H9 (cell line): ENCODE measurements around the gene ASTN2. TPM values are rescaled to one million over a fixed set of nuclear protein-coding genes. Genes with fewer than 3 reads are reported as not detected.

Experiments used
- DNase-seq: peaks from one replicate; pipeline ENCODE4 v3.0.0-alpha.2; 2017
- H2AFZ ChIP-seq: one replicate; pipeline ENCODE4 v1.6.1; 2013; ENCODE audit warnings: mild to moderate bottlenecking, low read length, control low read depth, moderate library complexity
- H2AK5ac ChIP-seq: 2 replicates; pipeline ENCODE4 v1.6.1; 2013; ENCODE audit warnings: low read length, control low read depth, mixed read lengths; ENCODE audit not compliant: insufficient read length
- H2BK120ac ChIP-seq: one replicate; pipeline ENCODE4 v1.6.1; 2013; ENCODE audit warnings: low read depth, mild to moderate bottlenecking, low read length, control low read depth, inconsistent platforms; ENCODE audit not compliant: poor library complexity, severe bottlenecking
- H2BK12ac ChIP-seq: 2 replicates; pipeline ENCODE4 v1.6.1; 2013; ENCODE audit warnings: low read length, control low read depth, mixed read lengths, low read depth; ENCODE audit not compliant: insufficient read length
- H2BK15ac ChIP-seq: 2 replicates; pipeline ENCODE4 v1.6.1; 2013; ENCODE audit warnings: low read depth, low read length, control low read depth
- H2BK20ac ChIP-seq: one replicate; pipeline ENCODE4 v1.6.1; 2013; ENCODE audit warnings: low read depth, mild to moderate bottlenecking, low read length, control low read depth, inconsistent platforms; ENCODE audit not compliant: poor library complexity, severe bottlenecking
- H2BK5ac ChIP-seq: 2 replicates; pipeline ENCODE4 v1.6.1; 2013; ENCODE audit warnings: low read length, control low read depth, mixed read lengths; ENCODE audit not compliant: insufficient read length
- H3K14ac ChIP-seq: 2 replicates; pipeline ENCODE4 v1.6.1; 2013; ENCODE audit warnings: low read length, control low read depth; ENCODE audit not compliant: insufficient read depth
- H3K18ac ChIP-seq: 2 replicates; pipeline ENCODE4 v1.6.1; 2013; ENCODE audit warnings: low read depth, mild to moderate bottlenecking, mixed read lengths, low read length, control low read depth; ENCODE audit not compliant: insufficient read length
- H3K23ac ChIP-seq: 2 replicates; pipeline ENCODE4 v1.6.1; 2013; ENCODE audit warnings: low read length, control low read depth, mixed read lengths, low read depth; ENCODE audit not compliant: insufficient read length
- H3K23me2 ChIP-seq: 2 replicates; pipeline ENCODE4 v1.6.1; 2013; ENCODE audit warnings: low read depth, mild to moderate bottlenecking, mixed read lengths, low read length, control low read depth; ENCODE audit not compliant: insufficient read length, poor library complexity, severe bottlenecking
- H3K27ac ChIP-seq: 2 replicates; pipeline ENCODE4 v1.5.1; 2013; ENCODE audit warnings: low read length, control low read depth, mixed read lengths, low read depth; ENCODE audit not compliant: insufficient read length
- H3K27me3 ChIP-seq: 2 replicates; pipeline ENCODE4 v1.6.1; 2013; ENCODE audit warnings: low read length, control low read depth, inconsistent platforms; ENCODE audit not compliant: insufficient read depth
- H3K4ac ChIP-seq: 2 replicates; pipeline ENCODE4 v1.6.1; 2013; ENCODE audit warnings: low read depth, mild to moderate bottlenecking, control low read depth, inconsistent platforms, low read length, moderate library complexity
- H3K4me1 ChIP-seq: 2 replicates; pipeline ENCODE4 v1.6.1; 2013; ENCODE audit warnings: low read length, control low read depth, inconsistent platforms; ENCODE audit not compliant: insufficient read depth
- H3K4me2 ChIP-seq: 2 replicates; pipeline ENCODE4 v1.6.1; 2013; ENCODE audit warnings: low read length, control low read depth, mixed read lengths; ENCODE audit not compliant: insufficient read length, insufficient read depth
- H3K56ac ChIP-seq: 2 replicates; pipeline ENCODE4 v1.6.1; 2013; ENCODE audit warnings: low read depth, mild to moderate bottlenecking, mixed read lengths, low read length, control low read depth; ENCODE audit not compliant: insufficient read length
- H3K79me1 ChIP-seq: 2 replicates; pipeline ENCODE4 v1.6.1; 2013; ENCODE audit warnings: low read depth, mild to moderate bottlenecking, moderate library complexity, low read length, control low read depth, inconsistent platforms; ENCODE audit not compliant: insufficient read depth, poor library complexity, severe bottlenecking
- H3K79me2 ChIP-seq: 2 replicates; pipeline ENCODE4 v1.6.1; 2013; ENCODE audit warnings: low read length, control low read depth, inconsistent platforms; ENCODE audit not compliant: insufficient read depth
- H3K9ac ChIP-seq: 2 replicates; pipeline ENCODE4 v1.6.1; 2013; ENCODE audit warnings: low read length, control low read depth, mixed read lengths; ENCODE audit not compliant: insufficient read length; ENCODE audit errors: extremely low read depth
- H3K9me3 ChIP-seq: one replicate; pipeline ENCODE4 v1.6.1; 2013; ENCODE audit warnings: low read depth, low read length, inconsistent platforms; ENCODE audit not compliant: control insufficient read depth
- H3T11ph ChIP-seq: one replicate; pipeline ENCODE4 v1.6.1; 2013; ENCODE audit warnings: mild to moderate bottlenecking, low read length, control low read depth, inconsistent platforms
- H4K20me1 ChIP-seq: one replicate; pipeline ENCODE4 v1.6.1; 2013; ENCODE audit not compliant: control insufficient read depth, insufficient read length, insufficient read depth
- H4K5ac ChIP-seq: 2 replicates; pipeline ENCODE4 v1.6.1; 2013; ENCODE audit warnings: low read depth, mild to moderate bottlenecking, mixed read lengths, low read length, control low read depth; ENCODE audit not compliant: insufficient read length
- H4K8ac ChIP-seq: replicated peaks from 2 replicates; pipeline ENCODE4 v1.6.1; 2013; ENCODE audit warnings: low read length, control low read depth, mixed read lengths, low read depth; ENCODE audit not compliant: insufficient read length
- H4K91ac ChIP-seq: 2 replicates; pipeline ENCODE4 v1.6.1; 2013; ENCODE audit warnings: low read depth, mild to moderate bottlenecking, moderate library complexity, mixed read lengths, low read length, control low read depth; ENCODE audit not compliant: insufficient read length
- H3K27ac Mint-ChIP-seq, 3 experiments: 2 replicates in 2 of 3; 3 replicates in 1 of 3; pipeline ENCODE4 v1.8.0; 2020 to 2021; ENCODE audit warnings: mixed read lengths in 3 of 3, mild to moderate bottlenecking in 1 of 3, moderate library complexity in 1 of 3
- H3K27me3 Mint-ChIP-seq: 2 replicates; pipeline ENCODE4 v1.8.0; 2021; ENCODE audit warnings: low read depth, mild to moderate bottlenecking, moderate library complexity, mixed read lengths
- H3K36me3 Mint-ChIP-seq, 3 experiments: 2 replicates in 2 of 3; 3 replicates in 1 of 3; pipeline ENCODE4 v1.8.0; 2020 to 2021; ENCODE audit warnings: low read depth in 3 of 3, mixed read lengths in 3 of 3; ENCODE audit not compliant: insufficient read depth in 1 of 3
- H3K4me1 Mint-ChIP-seq, 2 experiments: 2 replicates each; pipeline ENCODE4 v1.8.0; 2020; ENCODE audit warnings: mixed read lengths in 2 of 2
- H3K4me3 Mint-ChIP-seq, 2 experiments: 2 replicates in 1 of 2; 3 replicates in 1 of 2; pipeline ENCODE4 v1.8.0; 2020 to 2021; ENCODE audit warnings: mild to moderate bottlenecking in 2 of 2, mixed read lengths in 2 of 2, moderate library complexity in 1 of 2
- H3K9me3 Mint-ChIP-seq, 2 experiments: 2 replicates in 1 of 2; 3 replicates in 1 of 2; pipeline ENCODE4 v1.8.0; 2020; ENCODE audit warnings: mild to moderate bottlenecking in 2 of 2, mixed read lengths in 2 of 2, moderate library complexity in 1 of 2
- WGBS: extraction: QIAGEN DNeasy Blood & Tissue Kit; methylation state at CpG from one replicate; pipeline ENCODE4 v1.1.7; 2013; ENCODE audit warnings: missing lambda C conversion rate, low lambda C conversion rate, mixed read lengths; ENCODE audit not compliant: insufficient read length; ENCODE audit errors: extremely low coverage; 5-methylcytosine and 5-hydroxymethylcytosine counted together
- total RNA-seq: library from RNA; stranded (reverse); gene quantifications from 2 replicates; pipeline ENCODE4 v1.2.1, GENCODE V29; 2021
- TF ChIP-seq, protein P1 (sequence below): fragments of 200-600 bp; sonication (generic); conservative IDR thresholded peaks from 3 replicates; pipeline ENCODE4 v1.8.0; 2021; ENCODE audit warnings: antibody characterized with exemption, mild to moderate bottlenecking

ASTN2 gene
- total RNA-seq, 1 experiment from 2014 or later, result 9.7 TPM

DNA sequence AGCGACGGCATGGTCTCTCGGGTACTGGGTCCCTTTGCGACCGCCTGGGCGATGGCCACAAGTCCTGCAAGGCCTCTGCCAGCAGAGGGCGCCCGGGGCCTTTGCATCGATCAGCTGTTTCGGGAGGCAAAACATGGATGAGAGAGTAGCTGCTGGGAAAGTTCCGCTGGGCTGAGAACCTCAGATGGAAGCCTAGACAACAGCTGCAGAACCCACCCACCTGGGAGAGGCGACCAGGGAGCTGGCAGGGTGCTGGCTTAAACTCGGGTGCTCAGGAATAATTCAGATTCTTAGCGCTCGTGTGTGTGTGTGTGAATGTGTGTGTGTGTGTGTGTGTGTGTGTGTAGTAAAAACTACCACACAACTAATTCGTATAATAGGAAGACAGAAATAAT is 677.7 kb downstream of the ASTN2 start:
- Histone ChIP-seq H2BK15ac (no peak overlapping the region), H3K18ac (no peak overlapping the region), H3K4me2 (no peak overlapping the region), H2AK5ac (no peak overlapping the region), H3K79me1 (no peaks in the 10 kb centered on the region), H3K14ac (no peak overlapping the region), H2BK5ac (no peak overlapping the region), H2AFZ (no peak overlapping the region), H2BK20ac (no peak overlapping the region), H4K5ac (no peak overlapping the region), H4K91ac (no peak overlapping the region), H3K56ac (no peak overlapping the region), H3K9me3 (no peaks in the 10 kb centered on the region), H4K20me1 (no peaks in the 10 kb centered on the region), H3T11ph (no peak overlapping the region), H3K27ac (no peak overlapping the region), H3K4ac (no peak overlapping the region), H3K9ac (no peak overlapping the region), H3K23ac (no peak overlapping the region), H4K8ac (no peak overlapping the region), H2BK120ac (no peak overlapping the region), H3K27me3 (no peaks in the 10 kb centered on the region; the same call in 1 of the 2 replicates), H3K4me1 (peaks cover 4% of the 10 kb centered on the region), H3K23me2 (no peaks in the 10 kb centered on the region), H3K79me2 (no peaks in the 10 kb centered on the region), H2BK12ac (no peak overlapping the region)
- peak; percentile 94 for DNase-seq
- TF ChIP-seq, protein P1, sequence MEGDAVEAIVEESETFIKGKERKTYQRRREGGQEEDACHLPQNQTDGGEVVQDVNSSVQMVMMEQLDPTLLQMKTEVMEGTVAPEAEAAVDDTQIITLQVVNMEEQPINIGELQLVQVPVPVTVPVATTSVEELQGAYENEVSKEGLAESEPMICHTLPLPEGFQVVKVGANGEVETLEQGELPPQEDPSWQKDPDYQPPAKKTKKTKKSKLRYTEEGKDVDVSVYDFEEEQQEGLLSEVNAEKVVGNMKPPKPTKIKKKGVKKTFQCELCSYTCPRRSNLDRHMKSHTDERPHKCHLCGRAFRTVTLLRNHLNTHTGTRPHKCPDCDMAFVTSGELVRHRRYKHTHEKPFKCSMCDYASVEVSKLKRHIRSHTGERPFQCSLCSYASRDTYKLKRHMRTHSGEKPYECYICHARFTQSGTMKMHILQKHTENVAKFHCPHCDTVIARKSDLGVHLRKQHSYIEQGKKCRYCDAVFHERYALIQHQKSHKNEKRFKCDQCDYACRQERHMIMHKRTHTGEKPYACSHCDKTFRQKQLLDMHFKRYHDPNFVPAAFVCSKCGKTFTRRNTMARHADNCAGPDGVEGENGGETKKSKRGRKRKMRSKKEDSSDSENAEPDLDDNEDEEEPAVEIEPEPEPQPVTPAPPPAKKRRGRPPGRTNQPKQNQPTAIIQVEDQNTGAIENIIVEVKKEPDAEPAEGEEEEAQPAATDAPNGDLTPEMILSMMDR, result peak; percentile 96
- no peak overlapping the region for H3K4me3 Mint-ChIP-seq
- H3K4me1 Mint-ChIP-seq, result peaks cover 21 to 26% of the 10 kb centered on the region in 2 experiments
- no CpG with 5 or more reads among the region's 16 CpGs for WGBS
- H3K9me3 Mint-ChIP-seq, result no peaks in the 10 kb centered on the region
- peak overlapping the region in 1 of 3 experiments; percentile 77; a peak in 2 of 7 replicates for H3K27ac Mint-ChIP-seq
- peaks cover 7% of the 10 kb centered on the region for H3K27me3 Mint-ChIP-seq
- H3K36me3 Mint-ChIP-seq, result no peaks in the 10 kb centered on the region
